Activated T-cell treated with anti-CD3 and anti-CD28 coated beads, Interleukin-2, amount 50 U/mL, for 4 hours (primary cell): Measurements from ENCODE around the gene PITPNM1. TPM values are rescaled to one million over a fixed set of nuclear protein-coding genes. Genes with fewer than 3 reads are reported as not detected.
"Not testable (repeated sequence)": the region's sequence is repeated elsewhere in the genome, so short reads cannot be mapped to it uniquely, and the experiment has no call there.

ENCODE experiments used
- ATAC-seq, 2 donors: fragments of 200-7000 bp; cut with Tn5 transposase; one replicate each; pipeline ENCODE4 v1.10.0; 2021
- DNase-seq: peaks from one replicate; pipeline ENCODE4 v3.0.0-alpha.2; 2020
- H3K27me3 Mint-ChIP-seq: one replicate; pipeline ENCODE4 v1.8.0; 2021; ENCODE audit warnings: low read depth, mixed read lengths
- H3K36me3 Mint-ChIP-seq: one replicate; pipeline ENCODE4 v1.8.0; 2022; ENCODE audit warnings: mixed read lengths; ENCODE audit not compliant: insufficient read depth
- H3K4me1 Mint-ChIP-seq: one replicate; pipeline ENCODE4 v1.8.0; 2021; ENCODE audit warnings: low read depth, mixed read lengths
- H3K4me3 Mint-ChIP-seq: one replicate; pipeline ENCODE4 v1.8.0; 2021; ENCODE audit warnings: mild to moderate bottlenecking, moderate library complexity, mixed read lengths
- H3K9me3 Mint-ChIP-seq: one replicate; pipeline ENCODE4 v1.8.0; 2021; ENCODE audit warnings: mixed read lengths
- total RNA-seq, 3 donors: library from RNA; stranded (reverse); gene quantifications; one replicate each; pipeline ENCODE4 v1.2.1, GENCODE V29; 2021

Gene PITPNM1
- total RNA-seq, 3 donors from 2014 or later, result 88.8 to 118 (median 96.4) TPM

- H3K27me3 Mint-ChIP-seq, DNase-seq, H3K9me3 Mint-ChIP-seq, H3K4me1 Mint-ChIP-seq, H3K4me3 Mint-ChIP-seq, ATAC-seq, H3K36me3 Mint-ChIP-seq: not testable (repeated sequence)
These were observed 28.5 kb downstream of the PITPNM1 start for GRCh38 chr11:67476692-67477091.

GRCh38 chr11:67472882-67473281 lies 32.3 kb downstream of the PITPNM1 start:
- Mint-ChIP-seq H3K9me3 (no peaks in the 10 kb centered on the region), H3K36me3 (no peaks in the 10 kb centered on the region), H3K4me3 (no peak overlapping the region), H3K4me1 (peaks cover 10% of the 10 kb centered on the region), H3K27me3 (no peaks in the 10 kb centered on the region)
- DNase-seq (no peak), ATAC-seq (no peak)

- peaks cover 21% of the 10 kb centered on the region for H3K4me1 Mint-ChIP-seq
- no peak for ATAC-seq
- no peak for DNase-seq
- no peaks in the 10 kb centered on the region for H3K9me3 Mint-ChIP-seq
- H3K4me3 Mint-ChIP-seq, result no peak overlapping the region
- no peaks in the 10 kb centered on the region for H3K36me3 Mint-ChIP-seq
- no peaks in the 10 kb centered on the region for H3K27me3 Mint-ChIP-seq
These were observed 34.7 kb downstream of the PITPNM1 start for GRCh38 chr11:67470337-67471002.

GRCh38 chr11:67469508-67469811 lies 35.7 kb downstream of the PITPNM1 start:
- H3K4me3 Mint-ChIP-seq, result peak overlapping the region; percentile 90
- no peaks in the 10 kb centered on the region for H3K27me3 Mint-ChIP-seq
- no peaks in the 10 kb centered on the region for H3K9me3 Mint-ChIP-seq
- no peak for ATAC-seq
- H3K4me1 Mint-ChIP-seq, result peaks cover 26% of the 10 kb centered on the region
- no peak for DNase-seq
- no peaks in the 10 kb centered on the region for H3K36me3 Mint-ChIP-seq

- Mint-ChIP-seq H3K4me3 (peak within 1 kb of the TSS; percentile 90), H3K4me1 (peaks cover 30% of the 10 kb centered on the region), H3K9me3 (no peaks in the 10 kb centered on the region), H3K27me3 (no peaks in the 10 kb centered on the region), H3K36me3 (no peaks in the 10 kb centered on the region)
- DNase-seq, result peak; percentile 91
- peak; percentile 83 to 85 for ATAC-seq
These were observed 36.2 kb downstream of the PITPNM1 start, which contains the start of gene TMEM134 for GRCh38 chr11:67468759-67469507. TSS of gene TMEM134 (minus strand) at chr11:67469251. CDS start at chr11:67469192, 59 bp downstream.

DNA sequence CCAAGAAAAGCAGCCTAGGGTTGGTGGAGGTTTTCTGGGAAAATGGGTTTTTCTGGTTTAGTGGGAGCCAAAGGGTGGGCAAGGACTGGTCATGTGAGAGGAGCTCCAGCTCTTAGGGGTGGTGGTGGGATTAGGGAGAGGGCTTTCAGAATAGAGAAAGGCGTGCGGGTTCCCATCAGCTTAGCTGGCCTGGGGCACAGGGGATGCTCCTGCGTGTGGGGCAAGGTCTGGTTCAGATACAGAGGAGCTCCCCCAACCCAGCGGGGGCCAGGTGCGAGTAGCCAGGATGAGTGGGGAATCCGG lies 36.8 kb downstream of the PITPNM1 start:
- H3K4me3 Mint-ChIP-seq, result peak overlapping the region; percentile 90
- H3K4me1 Mint-ChIP-seq, result peaks cover 30% of the 10 kb centered on the region
- ATAC-seq (peak; percentile 12 to 13), DNase-seq (no peak)
- no peaks in the 10 kb centered on the region for H3K36me3 Mint-ChIP-seq
- no peaks in the 10 kb centered on the region for H3K27me3 Mint-ChIP-seq
- no peaks in the 10 kb centered on the region for H3K9me3 Mint-ChIP-seq

DNA sequence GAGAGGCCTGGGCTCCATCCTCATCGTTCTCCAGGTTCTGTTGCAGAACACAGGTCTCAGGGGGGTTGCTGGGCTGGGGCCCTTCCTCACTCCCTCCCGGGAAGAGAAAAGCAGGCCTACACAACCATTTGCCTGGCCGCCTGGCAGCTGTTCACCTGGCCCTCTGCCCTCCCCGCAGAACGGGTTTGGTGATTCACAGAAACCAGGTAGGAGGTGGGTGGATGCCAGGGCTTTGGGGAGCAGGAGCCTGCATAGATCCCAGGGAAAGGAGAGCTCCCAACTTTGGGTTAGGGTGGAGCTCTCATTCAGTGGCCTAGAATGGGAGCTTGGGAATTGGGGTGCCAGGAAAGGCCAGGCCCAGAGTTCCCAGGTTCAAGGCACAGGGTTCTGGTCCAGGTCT lies 37.1 kb downstream of the PITPNM1 start:
- no peaks in the 10 kb centered on the region for H3K36me3 Mint-ChIP-seq
- H3K27me3 Mint-ChIP-seq, result no peaks in the 10 kb centered on the region
- DNase-seq, result no peak
- no peaks in the 10 kb centered on the region for H3K9me3 Mint-ChIP-seq
- peak overlapping the region; percentile 90 for H3K4me3 Mint-ChIP-seq
- H3K4me1 Mint-ChIP-seq, result peaks cover 30% of the 10 kb centered on the region
- ATAC-seq, result no peak

DNA sequence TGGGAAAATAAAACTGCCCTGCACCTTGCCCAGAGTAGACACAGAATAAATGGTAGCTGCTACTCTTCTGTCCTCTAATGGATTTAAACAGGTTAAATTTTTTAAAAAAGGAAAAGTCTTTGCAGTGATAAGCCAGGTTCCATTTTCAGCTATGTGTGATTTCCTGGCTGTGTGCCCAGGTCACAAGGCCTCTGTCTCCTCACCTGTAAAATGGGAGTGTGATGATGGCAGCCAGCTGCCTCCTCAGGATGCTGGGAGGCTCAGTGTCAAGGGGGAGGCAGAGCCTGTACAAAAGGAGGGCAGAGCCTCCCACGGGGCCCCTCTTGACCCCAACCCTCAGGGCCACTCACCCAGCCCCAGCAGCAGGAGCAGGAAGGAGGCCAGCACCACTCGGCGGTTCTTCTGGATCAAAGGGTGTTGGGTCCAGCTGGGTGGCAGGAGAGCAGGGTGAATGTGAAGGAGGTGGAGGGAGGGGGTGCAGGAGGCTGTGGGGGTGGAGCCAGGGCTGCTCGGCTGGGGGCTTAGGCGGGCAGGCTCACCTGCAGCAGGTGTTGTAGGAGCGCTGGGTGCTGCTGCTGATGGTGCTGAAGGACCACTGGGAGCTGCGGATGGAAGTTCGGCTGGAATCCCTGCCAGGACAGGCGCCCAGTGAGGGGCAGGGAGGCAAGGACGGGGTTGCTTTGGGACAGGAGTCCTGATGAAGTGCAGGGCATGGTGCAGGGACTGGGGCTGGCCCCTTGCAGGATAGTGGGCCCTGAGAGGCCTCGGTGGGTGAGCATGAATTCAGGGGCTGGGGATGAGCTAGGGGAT lies 38.0 kb downstream of the PITPNM1 start:
- Mint-ChIP-seq H3K4me3 (peak overlapping the region; percentile 90), H3K27me3 (no peaks in the 10 kb centered on the region), H3K4me1 (peaks cover 30% of the 10 kb centered on the region), H3K9me3 (no peaks in the 10 kb centered on the region), H3K36me3 (no peaks in the 10 kb centered on the region)
- DNase-seq (no peak), ATAC-seq (no peak)

- Mint-ChIP-seq H3K9me3 (no peaks in the 10 kb centered on the region), H3K36me3 (no peaks in the 10 kb centered on the region), H3K4me3 (no peak overlapping the region), H3K27me3 (no peaks in the 10 kb centered on the region), H3K4me1 (peaks cover 30% of the 10 kb centered on the region)
- no peak for DNase-seq
- no peak for ATAC-seq
These were observed 38.8 kb downstream of the PITPNM1 start for GRCh38 chr11:67466367-67466766.

DNA sequence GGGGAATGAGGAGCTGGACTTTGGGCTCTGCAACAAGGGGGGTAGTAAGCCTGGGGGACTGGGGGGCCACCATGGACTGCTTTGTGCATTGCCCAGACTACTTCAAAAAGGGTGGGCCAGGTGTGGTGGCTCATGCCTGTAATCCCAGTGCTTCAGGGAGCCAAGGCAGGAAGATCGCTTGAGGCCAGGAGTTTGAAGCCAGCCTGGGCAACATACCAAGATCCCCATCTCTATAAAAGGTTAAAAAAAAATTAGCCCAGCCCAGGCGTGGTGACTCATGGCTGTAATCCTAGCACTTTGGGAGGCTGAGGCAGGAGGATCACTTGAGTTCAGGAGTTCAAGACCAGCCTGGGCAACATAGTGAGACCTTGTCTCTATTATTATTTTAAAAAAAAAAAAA lies 39.6 kb downstream of the PITPNM1 start:
- H3K27me3 Mint-ChIP-seq, H3K9me3 Mint-ChIP-seq, ATAC-seq, H3K36me3 Mint-ChIP-seq, DNase-seq: not testable (repeated sequence)
- Mint-ChIP-seq H3K4me3 (peak overlapping the region; percentile 86), H3K4me1 (peaks cover 30% of the 10 kb centered on the region)

GRCh38 chr11:67465189-67465510 lies 40.0 kb downstream of the PITPNM1 start:
- no peak for DNase-seq
- Mint-ChIP-seq H3K27me3 (no peaks in the 10 kb centered on the region), H3K4me1 (peaks cover 30% of the 10 kb centered on the region), H3K36me3 (no peaks in the 10 kb centered on the region), H3K4me3 (peak overlapping the region; percentile 86), H3K9me3 (no peaks in the 10 kb centered on the region)
- no peak for ATAC-seq

DNA sequence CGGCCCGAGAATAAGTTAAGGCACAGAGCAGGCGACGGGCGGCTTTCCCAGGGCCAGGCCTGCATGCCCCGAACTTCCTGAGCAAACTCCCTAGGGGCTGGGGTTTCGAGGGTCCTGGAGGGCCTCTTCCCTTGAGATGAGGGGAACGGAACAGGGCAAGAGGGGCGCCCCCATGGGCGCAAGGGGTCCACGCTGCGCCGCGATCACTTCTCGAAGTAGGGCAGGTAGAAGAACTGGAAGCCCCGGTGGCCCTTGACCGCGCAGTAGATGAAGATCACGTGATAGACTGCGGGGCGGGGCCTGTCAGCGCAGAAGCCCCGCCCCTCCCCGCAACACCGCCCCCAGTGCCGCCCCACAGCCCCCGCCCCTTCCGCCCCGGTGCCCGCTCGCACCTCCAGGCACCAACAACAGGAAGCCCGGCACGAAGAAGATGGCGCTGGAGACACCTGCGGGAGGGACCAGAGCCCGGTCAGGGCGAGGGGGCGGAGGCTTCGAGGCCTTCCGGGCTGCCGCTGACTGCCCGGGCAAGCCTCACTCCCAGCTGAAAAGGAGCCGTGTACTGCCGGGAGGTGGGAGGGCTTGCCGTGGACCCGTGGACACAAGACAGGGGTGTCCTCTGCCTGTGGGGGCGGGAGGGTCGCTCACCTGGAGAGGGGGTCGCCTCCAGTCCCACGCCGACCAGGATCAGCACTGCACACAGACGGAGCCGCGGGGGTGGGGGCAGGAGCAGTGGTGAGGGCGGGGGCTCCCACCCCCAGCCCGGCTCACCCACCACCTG lies 40.6 kb downstream of the PITPNM1 start:
- Mint-ChIP-seq H3K27me3 (no peaks in the 10 kb centered on the region), H3K36me3 (no peaks in the 10 kb centered on the region), H3K4me3 (peak overlapping the region; percentile 86), H3K4me1 (peaks cover 33% of the 10 kb centered on the region), H3K9me3 (no peaks in the 10 kb centered on the region)
- ATAC-seq, result peak; percentile 76 to 78
- DNase-seq, result peak; percentile 87

DNA sequence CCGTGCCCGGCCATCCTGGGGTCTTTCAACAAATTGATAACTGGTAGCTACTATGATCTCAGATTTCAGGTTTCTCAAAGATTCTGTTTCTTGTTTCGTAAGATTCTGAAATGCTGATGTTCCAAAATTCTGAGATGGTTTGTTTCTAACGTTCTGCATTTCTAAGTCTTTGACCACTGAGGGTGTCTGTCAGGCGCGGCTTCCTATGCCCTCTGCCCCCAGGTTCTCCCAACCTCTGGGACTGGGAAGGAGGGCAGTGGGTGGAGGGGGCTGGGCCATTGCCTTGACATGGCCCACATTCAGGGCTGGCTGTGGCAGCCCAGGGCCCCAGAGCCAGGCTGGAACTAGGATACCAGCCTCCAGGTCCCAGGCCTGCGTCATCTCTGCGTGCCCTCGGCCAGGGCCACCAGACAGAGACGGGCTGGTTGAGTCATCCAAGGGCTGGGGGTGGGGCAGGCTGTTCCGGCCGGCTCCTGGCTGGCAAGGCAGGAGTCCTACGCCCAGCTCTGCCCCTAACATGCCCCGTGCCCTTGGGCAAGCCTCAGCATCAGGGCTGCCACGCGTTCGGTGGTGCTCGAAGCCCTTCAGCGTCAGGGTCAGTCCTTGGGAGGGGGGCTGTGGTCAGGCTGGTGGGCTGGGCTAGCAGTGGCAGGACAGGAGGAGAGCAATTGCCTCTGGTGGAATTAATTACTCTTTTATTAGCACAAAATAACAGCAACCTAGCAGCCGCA lies 41.3 kb downstream of the PITPNM1 start:
- no peaks in the 10 kb centered on the region for H3K9me3 Mint-ChIP-seq

GRCh38 chr11:67463186-67463585 lies 42.0 kb downstream of the PITPNM1 start:
- no peak overlapping the region for H3K4me3 Mint-ChIP-seq
- no peaks in the 10 kb centered on the region for H3K36me3 Mint-ChIP-seq
- no peak for ATAC-seq
- no peaks in the 10 kb centered on the region for H3K9me3 Mint-ChIP-seq
- peaks cover 26% of the 10 kb centered on the region for H3K4me1 Mint-ChIP-seq
- DNase-seq, result no peak
- H3K27me3 Mint-ChIP-seq, result no peaks in the 10 kb centered on the region

More for the DNA sequence above, 41.3 kb downstream of the PITPNM1 start:
- Mint-ChIP-seq H3K4me3 (peak overlapping the region; percentile 86), H3K36me3 (no peaks in the 10 kb centered on the region), H3K4me1 (peaks cover 31% of the 10 kb centered on the region), H3K27me3 (no peaks in the 10 kb centered on the region)
- no peak for DNase-seq
- no peak for ATAC-seq
